Activated CD4-positive, alpha-beta T cell treated with anti-CD3 and anti-CD28 coated beads, Interleukin-2, amount 50 U/mL, for 4 hours (primary cell): ENCODE data around the gene FHL5.
"Not testable (repeated sequence)": the region's sequence is repeated elsewhere in the genome, so short reads cannot be mapped to it uniquely, and the experiment has no call there.

Experiments used
- DNase-seq, 2 experiments: peaks; one replicate each; pipeline ENCODE4 v3.0.0-alpha.2; 2020

The FHL5 gene, protein sequence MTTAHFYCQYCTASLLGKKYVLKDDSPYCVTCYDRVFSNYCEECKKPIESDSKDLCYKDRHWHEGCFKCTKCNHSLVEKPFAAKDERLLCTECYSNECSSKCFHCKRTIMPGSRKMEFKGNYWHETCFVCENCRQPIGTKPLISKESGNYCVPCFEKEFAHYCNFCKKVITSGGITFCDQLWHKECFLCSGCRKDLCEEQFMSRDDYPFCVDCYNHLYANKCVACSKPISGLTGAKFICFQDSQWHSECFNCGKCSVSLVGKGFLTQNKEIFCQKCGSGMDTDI

DNA sequence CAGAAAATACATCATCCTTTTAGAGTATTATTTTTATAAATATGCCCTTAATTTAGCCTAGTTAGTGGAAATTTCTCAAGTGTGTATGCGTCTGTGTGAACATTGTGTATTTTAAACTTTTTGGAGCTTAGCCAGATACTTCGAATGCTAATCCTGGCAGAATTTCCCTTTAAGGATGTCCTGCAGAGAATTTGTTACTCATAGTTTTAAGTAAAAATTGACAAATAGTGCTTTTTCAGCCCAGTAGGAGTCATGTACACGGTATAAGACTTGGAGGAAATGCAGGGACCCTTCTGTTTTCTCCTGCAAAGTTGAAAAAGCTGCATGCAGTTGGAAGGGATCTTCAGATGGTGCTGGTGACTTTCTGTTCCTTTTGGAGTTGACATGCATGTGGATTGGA lies at the start of gene FHL5:
Gene FHL5, plus strand, starts transcription at position 243 of the 400 bp plus-strand sequence. CDS start 40,486 bp downstream, outside the sequence.
- DNase-seq, result no peak

DNA sequence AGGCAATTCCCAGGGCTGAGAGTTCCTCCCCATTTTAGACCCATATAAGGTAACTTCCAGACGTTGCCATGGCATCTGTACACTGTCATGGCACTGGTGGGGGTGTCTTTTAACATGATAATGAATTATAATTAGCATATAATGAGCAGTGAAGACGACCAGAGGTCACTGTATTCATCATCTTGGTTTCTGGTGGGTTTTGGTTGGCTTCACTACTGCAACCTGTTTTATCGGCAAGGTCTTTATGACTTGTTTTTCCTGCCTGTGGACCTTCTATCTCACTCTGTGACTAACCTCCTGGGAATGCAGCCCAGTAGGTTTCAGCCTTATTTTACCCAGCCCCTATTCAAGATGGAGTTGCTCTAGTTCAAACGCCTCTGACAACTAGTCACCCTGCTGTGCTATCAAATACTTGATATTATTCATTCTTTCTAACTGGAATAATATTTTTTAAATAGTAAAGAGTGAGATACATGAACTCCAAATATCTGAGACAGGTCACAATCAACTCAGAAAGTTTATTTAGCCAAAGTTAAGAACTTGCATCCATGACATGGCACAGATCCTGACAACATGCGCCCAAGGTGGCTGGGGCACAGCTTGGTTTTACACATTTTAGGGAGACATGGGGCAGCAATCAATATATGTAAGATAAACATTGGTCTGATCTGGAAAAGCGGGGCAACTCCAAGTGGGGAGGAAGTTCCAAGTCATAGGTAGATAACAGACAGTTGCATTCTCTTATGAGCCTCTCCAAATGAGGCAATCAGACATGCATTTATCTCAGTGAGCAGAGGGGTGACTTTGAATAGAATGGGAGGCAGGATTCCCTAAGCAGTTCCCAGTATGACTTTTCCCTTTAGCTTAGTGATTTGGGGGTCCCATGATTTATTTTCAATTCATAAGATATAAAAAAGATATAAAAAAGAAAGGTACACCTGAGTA lies 42.5 kb upstream of the FHL5 start:
- DNase-seq, result no peak

DNA sequence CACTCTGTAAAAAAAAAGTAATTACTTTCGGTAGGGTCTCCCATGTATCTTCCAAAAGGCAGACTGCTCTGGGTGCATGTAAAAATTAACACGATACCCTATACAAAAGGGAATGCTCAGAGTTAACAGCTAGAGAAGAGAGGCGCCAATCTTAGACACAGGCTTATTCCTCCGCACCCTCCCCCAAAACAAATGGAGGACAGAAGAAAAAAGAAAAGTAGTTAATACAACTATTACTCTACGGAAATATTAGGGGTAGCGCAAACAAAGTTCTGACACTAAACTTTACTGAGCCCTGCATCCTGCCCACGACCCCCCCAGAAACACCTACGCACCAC lies 41.7 kb upstream of the FHL5 start:
- DNase-seq, result no peak

DNA sequence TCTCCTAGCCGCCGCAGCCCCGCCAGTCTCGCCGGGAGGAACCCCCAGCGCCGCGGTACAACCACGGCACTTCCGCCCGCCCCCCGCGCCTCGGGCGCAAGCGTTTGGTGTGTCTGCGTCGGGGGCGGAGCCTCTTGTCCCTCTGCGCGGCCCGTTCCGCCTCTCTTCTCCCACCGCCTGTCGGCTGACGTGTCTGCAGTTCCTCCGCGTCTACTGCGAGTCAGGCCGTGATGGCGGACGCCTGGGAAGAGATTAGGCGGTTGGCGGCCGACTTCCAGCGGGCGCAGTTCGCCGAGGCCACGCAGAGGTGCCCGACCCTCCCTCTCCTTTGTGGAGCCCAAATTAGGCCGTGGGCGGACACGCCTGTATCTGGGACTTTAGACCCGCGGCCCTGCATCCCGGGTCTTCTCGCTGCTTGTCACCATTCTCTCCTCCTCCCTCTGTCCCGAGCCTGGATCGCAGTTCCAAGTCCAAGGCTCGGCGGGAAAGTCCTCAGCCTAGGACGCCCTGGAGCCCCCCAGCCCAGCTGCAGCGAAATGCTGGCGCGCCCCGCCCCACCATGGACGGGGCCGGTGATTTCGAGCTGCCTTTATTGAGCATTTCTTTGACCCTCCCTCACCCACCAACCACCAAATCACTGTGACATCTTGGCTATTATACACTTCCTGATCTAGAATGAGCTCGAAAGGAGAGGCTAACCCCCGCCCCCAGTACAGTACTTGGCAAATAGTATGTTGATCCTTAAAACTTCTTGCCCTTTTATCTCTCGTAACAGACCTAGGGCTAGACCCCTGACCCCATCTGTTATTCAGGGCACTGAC lies 41.1 kb upstream of the FHL5 start, which contains the start of gene UFL1:
Gene UFL1, plus strand, starts transcription at position 163 of the 821 bp plus-strand sequence. Its CDS starts 68 bp downstream, at position 231.
- peak; percentile 88 to 92 for DNase-seq

DNA sequence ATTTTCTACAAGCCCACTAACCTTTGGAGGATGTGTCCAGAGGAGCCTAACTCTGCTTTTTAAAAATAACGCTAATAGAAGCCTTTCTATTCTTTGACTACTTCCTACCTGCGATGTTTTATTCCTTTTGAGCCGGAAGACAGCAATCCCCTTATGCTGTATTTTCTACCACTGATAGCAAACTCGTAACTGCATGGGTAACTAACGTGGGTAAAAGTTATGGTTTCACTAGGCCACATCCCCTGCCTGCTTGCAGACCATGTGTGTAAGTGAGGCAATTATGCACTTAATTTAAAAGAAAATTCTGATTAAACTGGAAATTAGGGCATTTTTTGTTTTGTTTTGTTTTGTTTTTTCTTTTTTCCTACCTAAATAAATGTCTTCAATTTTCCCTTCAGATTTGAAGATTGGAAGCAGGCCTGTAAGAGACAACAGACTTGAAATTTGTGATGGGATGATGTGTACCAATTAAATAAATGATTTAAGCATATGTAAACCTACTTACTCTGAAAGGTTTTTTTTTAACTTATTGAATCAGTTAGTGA lies 40.4 kb upstream of the FHL5 start:
- DNase-seq, result no peak

DNA sequence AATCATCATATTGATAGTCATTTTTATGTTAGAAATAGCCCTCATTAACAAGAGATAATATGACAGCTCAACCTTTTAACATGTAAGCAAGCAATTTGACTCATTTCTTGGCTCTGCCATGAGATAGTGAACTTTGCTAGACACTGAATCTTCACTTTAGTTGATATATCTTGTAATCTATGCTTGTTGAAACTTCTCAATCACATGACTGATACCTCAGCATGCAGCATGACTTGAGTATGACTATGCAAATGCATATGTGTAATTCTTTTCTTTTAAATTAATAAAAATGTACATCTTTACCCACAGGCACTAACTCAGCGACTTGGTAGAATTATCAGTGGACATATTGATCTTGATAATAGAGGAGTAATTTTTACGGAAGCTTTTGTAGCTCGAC lies 34.7 kb upstream of the FHL5 start:
- no peak for DNase-seq

DNA sequence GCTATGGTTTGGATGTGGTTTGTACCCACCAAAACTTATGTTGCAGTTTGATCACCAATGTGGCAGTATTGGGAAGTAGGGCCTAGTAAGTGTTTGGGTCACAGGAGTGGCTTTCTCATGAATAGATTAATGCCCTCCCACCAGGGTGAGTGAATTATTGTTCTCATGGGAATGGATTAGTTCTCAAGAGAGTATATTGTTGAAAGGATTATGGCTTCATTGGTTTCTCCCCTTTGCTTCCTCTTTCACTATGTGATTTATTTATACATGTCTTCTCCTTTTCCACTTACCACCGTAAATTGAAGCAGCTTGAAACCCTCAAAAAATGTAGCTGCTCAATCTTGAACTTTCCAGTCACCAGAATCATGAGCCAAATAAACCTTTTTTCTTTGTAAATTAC lies 30.5 kb upstream of the FHL5 start:
- no peak for DNase-seq

DNA sequence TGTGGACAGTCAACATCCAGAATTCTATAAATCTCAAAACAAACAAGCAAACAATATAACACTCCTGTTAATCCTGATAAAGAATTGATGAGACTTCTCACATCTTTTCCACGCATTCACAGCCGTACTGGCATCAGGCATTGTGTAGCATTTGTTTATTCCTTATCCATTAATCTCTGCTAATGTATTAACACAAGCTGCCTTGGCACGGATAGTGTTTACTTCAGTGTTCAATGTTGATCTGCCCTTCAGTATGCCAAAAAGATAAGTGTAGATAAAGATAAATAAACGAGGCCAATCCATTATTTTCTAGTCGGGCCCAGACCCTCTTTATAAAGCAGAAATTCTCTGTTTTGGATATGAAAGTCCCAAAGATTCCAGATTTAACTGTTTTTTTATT lies 25.2 kb upstream of the FHL5 start:
- no peak for DNase-seq

DNA sequence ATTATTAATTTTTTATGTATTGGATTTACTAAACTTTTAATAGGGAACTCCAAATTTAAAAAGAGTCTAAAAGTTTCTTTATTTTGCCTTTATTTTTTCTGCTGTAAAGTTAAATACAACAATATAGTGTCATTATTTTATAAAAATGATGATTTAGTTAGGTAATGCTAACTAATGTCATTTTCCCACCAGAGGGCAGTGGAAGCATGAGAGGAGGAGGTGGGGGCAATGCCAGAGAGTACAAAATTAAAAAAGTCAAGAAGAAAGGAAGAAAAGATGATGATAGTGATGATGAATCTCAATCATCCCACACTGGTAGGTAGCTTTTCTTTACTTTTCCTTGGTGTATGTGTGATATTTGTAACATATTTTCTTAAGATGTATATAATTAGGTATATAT lies 20.2 kb upstream of the FHL5 start:
- DNase-seq, result no peak

DNA sequence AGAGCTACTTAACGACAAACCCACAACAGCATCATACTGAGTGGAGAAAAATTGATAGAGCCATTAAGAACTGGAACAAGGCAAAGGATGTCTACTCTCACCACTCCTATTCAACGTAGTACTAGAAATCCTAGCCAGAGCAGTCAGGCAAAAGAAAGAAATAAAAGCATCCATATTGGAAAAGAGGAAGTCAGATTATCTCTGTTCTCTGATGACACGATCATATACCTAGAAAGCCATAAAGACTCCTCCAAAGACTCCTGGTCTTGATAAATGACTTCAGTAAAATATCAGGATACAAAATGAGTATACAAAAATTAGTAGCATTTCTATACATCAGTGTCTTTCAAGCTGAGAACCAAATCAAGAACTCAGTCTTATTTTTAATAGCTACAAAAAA lies 17.0 kb upstream of the FHL5 start:
- no peak for DNase-seq

DNA sequence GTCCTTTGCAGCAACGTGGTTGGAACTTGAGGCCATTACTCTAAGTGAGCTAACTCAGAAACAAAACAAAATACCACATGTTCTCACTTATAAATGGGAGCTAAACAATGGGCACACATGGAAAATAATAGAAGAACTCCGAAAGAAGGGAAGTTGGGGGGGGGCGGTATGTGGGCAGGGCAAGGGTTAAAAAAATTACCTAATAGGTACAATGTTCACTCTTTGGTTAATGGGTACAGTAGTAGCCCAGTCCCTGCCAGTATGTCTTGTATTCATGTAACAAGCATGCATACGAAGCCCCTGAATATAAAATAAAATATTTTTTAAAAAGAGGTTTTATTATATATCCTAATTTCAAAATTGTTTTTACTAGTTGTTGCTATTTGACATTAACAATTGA lies 15.3 kb upstream of the FHL5 start:
- DNase-seq, result no peak

DNA sequence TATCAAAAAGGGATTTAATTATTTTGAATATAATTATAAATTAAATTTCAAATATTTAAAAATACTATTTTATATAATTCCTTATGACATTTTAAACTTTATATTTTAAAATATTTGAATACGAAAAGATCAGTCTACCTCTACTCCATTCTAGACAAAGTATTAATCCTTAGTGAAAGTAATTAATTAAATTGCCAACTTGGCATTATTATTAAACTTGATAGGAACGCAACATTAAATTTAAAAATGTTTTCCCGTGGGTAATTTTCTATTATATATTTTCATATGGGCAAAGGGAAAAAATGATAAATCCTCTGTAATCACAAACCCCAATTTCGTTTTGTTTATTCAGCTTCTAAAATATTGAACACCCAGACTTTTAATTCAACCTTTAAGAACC lies 8.4 kb upstream of the FHL5 start:
- no peak for DNase-seq

DNA sequence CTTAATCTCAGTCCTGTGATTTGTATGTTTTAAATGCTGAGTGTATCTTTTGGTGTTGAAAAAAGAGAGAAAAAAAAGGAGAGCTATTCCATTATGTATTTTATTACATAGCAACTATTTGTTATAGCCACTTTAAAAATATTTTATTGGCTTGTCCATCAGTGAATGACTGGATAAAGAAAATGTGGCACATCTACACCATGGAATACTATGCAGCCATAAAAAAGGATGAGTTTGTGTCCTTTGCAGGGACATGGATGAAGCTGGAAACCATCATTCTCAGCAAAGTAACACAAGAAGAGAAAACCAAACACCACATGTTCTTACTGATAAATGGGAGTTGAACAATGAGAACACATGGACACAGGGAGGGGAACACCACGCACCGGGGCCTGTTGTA lies 3.2 kb upstream of the FHL5 start:
- DNase-seq, result not testable (repeated sequence)

DNA sequence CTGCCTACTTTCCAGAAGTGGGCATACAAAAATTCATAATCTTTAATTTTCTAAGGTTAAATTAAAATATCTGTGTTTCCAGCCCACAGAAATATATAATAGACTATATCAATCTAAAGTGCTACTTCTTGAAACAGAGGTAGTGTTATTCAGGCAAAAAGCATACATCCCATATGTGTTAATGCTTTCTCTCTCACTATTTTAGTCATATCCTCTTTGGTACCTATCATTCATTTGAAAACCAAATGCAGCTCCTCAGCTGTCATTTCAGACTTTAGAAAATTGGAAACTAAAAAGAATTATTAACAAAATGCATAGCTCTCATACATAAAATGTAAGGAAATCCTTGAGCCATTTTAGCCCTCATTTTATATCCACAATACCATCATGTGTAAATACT lies 925 bp downstream of the FHL5 start:
- no peak for DNase-seq

DNA sequence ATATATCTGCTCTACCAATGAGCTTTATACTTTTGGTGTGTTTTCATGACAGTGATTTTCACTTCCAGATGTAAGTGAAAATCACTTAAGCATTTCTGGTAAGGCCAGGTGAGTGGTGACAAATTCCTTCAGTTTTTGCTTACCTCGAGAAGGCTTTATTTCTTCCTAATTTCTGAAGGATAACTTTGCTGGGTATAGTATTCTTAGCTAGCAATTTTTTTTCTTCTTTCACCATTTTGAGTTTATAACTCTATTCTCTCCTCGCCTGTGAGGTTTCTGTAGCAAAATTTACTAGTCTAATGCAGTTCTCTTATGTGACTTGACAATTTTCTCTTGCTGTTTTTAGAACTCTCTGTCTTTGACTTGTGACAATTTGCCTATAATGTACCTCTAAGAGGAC lies 7.1 kb downstream of the FHL5 start:
- no peak for DNase-seq

DNA sequence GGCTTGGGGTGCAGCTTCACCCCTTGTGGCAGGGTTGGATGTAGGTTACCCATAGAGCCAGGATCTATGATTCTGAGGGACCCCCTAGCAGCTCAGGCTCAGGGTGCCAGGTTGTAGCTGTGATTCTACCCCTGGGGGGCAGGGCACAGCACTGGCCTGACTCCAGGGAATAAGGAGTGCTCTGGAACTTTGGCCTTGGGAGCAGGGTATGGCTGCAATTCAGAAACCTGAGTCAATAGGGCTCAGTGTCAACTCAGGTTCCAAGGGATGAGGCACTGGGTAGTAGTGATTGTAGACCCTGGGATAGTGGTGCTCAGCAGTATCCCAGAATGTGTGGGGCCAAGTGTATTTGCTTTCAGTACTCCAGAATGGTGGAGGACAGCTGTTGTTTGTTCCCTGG lies 8.6 kb downstream of the FHL5 start:
- DNase-seq, result no peak

DNA sequence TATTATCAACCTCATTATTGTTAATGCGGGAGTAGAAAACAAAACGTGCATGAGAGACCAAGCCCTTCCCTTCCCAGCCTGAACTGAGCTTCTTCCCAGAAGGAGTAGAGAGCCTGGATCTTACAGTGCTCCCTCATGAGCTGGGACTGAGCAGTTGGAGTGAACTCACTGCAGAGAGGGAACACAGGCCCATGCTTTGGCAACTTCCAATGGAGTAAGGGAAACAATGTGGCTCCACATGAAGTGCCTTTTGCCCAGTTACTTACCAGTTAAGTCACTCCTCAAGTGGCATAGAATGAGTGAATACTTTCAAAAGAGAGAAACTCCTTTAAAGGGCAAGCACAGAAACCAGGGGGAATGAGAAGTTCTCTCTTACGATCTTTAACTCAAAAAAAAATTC lies 12.4 kb downstream of the FHL5 start:
- DNase-seq, result no peak

DNA sequence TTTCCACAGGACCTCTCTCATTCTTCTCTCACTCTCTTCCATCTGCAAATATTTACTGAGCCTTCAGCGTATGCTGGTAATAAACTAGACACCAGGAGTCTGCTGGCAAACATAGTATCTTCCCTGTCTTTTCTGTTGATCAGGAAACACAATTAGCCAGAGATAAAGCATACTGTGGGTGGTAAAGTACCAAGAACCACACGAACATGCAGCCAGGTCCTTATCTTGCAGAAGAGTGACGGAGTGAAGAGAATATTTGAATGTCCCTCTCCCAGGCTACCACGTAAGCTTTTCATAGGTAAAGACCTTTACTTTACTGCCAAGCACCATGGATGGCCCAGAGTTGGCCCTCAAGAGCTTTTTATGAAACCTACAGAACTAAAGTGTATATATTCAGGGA lies 13.3 kb downstream of the FHL5 start:
- no peak for DNase-seq

DNA sequence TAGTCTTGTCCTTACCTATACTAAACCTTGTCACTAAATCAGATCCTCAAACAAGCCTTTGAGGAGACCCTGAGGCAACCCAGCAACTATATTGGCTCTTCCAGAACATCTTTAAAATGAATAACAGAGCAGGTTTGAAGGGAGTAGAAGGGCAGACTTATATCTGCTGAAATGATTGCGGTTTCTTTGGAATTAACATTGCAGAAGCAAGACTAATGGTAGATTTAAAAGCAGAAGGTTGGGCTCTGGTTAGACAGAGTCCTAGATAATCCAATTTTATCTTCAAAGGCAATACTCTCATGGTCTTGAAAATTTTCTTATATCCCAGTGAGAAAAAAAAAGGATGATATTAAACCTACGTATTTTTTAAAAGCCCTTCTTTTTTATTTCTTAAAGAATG lies 19.1 kb downstream of the FHL5 start:
- DNase-seq, result no peak

DNA sequence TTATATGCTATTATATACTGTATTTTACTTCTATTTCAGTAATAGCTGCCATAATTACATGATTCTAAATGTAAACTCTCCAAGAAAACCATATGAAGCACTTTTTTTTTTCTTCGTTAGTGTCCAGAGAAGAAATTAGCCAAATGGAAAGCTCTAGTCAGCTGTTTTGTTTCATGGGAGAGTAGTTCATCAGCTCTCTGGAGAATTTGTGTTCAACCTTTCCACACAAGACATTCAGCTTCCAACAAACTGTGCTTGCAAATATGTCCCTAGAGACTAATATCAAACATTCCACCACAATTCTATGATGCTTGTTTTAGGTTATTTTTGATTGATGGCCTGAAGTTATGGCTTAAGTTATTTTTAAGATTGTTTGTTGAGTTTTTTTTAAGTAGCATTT lies 19.5 kb downstream of the FHL5 start:
- no peak for DNase-seq

DNA sequence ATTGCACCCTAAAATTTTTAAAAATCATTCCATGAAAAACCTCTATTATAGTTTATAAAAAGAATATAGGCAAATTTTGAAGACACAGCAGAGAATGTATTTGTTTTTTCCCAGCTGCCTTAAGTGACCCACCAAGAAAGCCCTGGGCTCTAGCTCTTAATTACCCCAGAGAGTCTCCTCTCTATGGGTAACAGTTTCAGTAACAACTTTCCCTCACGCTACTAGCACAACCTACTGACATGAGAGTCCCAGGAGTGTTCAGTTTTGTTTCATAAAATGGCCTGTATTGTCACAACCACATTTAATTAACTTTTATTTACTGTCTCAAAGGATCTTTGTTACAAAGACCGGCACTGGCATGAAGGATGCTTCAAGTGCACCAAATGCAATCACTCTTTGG lies 41.5 kb downstream of the FHL5 start:
- no peak for DNase-seq

DNA sequence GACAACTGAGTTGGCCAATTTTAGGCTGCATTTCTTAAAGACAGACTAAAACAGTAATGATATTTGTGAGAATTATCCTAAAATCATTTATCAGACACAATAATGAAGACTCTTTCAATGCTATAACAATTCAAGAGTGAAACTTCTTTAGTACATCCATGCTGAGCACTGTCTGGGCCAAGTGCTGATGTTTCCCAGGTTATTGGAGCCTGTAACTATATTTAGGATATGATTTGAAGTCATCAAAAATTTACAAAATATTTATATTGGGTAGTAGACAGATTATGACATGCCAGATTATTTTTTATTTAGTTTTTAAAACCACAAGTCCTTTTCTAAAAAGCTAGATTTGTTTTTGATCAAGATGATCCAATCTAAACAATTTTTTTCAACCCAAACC lies 45.1 kb downstream of the FHL5 start:
- DNase-seq, result no peak

DNA sequence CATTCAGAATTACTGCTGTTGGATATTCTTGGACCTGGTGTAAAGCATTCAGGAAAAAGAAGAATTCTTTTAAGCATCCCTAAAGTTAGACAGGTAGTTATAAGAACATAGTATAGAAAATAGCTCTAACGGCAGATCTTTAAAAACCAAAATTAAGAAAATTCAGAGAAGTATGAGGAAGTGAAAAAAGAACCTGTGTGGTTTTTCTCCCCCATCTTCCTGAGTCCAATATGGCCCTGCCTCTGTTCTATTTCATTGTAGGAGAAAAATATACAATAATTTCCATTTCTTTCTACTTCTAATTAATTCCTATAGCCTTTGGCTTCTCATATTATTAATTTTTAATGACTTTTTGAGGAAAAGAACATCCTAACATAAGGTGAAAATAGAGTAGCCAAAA lies 47.1 kb downstream of the FHL5 start:
- no peak for DNase-seq
